ENCODE results near the gene MBD5.

The MBD5 gene

DNA sequence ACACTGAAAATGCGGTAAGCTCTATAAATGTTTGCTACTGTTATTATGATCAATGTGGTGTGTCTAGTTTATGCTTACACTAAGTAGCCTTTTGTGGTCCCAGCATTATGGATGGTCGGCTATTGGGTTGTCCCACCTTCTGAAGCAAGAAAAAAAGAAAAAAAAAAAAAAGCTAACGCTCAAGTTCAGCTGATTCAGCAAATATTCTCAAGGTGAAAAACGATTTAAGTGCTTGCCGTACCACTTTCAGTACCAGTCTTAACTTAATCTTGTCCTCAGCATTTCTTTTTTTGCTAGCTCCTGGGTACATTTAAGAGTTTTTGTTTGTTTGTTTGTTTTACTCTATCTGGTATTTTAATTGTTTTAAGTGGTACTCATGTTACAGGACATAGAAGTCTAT is 87.5 kb downstream of the MBD5 start:
- no peak for DNase-seq (ENCODE audit: low read depth in 1 of 2, low spot score in 1 of 2)

DNA sequence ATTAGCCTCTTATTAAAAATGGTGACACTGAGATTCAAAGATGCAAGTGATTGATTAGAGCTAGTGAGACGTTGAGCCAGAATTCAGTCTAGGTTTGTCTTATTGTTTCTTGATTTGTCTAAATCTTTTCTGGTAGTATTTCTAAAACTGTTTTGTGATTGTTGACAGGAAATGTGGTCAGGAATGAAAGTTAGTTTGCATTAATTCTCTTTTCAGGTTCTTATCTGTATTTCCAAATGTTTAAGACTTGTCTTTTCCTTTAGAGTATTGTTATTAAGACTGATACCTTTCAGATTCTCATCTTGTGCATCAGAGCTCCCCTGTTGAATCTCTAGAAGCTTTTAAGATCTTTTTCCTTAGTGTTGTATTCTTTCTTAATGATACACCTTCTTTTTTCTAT is 89.3 kb downstream of the MBD5 start:
- no peak for DNase-seq (ENCODE audit: low read depth in 1 of 2, low spot score in 1 of 2)

DNA sequence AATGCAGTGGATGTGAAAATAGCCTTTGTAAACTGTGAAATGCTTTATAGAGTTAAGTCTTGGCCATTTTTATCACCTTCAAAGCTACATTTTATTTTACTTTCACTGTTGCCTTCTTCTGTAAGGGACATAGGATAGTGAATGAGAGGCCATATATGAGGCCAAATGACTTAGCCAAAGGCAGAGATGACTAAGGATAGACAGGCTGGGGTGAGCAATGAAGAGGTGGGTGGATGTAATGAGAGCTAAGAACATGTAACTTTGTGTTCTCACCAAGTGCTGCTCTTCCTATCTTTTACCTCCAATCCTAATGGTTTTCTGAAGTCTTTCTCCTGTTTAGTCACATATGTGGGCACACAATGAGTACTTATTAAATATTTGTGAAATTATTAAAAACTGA is 101.9 kb downstream of the MBD5 start:
- no peak for DNase-seq (ENCODE audit: low read depth in 1 of 2, low spot score in 1 of 2)

DNA sequence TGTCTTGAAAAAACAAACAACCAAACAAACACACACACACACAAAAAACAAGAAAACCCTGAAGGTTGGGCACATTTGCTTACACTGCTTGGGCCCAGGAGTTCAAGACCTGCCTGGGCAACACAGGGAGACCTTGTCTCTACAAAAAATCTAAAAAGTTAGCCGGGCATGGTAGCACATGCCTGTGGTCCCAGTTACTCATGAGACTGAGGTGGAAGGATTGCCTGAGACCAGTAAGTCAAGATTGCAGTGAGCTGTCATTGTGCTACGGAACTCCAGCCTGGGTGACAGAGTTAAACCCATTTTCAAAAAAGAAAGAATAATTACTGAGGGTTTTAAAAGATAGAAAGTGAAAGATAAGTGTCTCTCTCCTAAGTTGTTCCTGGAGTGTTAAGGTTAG is 103.4 kb downstream of the MBD5 start:
- no peak for DNase-seq (ENCODE audit: low read depth in 1 of 2, low spot score in 1 of 2)

DNA sequence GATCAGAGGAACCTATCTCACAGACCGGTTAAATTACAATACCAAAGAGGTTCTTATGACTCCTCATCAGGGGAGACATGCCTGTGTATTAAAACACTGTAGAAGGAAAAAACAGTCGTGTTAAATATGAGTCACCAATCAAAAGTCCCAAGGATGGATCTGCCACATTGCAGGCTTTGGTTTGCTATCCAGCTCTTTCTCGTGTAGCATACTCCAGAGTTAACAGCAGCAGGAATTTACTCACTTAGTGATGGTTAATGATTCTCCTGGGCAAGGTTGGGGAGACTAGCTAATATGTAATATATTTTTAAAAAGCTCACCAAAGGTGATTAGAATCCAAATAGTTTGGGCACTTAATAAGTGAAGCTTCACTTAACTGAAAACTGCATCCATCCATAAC is 109.7 kb downstream of the MBD5 start:
- no peak for DNase-seq (ENCODE audit: low read depth in 1 of 2, low spot score in 1 of 2)

DNA sequence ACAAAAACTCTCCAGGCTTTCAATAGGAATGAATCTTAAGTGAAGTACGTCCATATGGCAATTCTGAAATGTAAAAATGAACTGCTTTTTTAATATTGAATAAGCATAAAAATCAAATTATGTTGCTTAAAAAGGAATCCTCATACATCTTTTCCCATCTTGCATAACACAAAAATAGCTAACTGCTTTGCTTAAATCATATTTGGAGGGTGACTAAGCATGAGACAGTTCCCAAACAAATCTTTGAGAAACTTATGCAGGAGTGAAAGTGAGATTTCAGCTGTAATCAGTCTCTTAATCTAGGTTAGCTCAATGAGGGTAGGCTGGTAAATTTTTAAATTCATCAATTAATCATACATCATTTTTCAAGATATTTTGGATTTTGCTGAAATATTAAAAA is 111.5 kb downstream of the MBD5 start:
- no peak for DNase-seq (ENCODE audit: low read depth in 1 of 2, low spot score in 1 of 2)

DNA sequence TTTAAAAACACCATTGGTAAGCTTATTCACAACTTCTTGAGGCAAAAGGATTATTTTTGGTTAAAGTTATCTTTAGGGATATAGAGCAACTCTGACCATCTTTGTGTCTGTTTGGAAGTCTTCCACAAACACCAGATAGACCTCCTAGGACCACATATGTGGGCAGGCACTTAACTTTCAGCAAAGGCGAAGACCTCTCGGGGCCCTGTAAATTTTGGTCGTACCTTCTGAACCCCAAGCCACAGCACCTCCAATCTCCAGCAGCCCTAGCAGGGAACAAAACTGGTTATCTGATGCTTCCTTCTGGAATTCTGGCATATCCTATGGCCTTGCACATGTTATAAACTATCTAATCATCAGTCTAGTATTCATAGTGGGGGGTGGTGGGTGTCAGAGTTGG is 114.8 kb downstream of the MBD5 start:
- no peak for DNase-seq (ENCODE audit: low read depth in 1 of 2, low spot score in 1 of 2)

DNA sequence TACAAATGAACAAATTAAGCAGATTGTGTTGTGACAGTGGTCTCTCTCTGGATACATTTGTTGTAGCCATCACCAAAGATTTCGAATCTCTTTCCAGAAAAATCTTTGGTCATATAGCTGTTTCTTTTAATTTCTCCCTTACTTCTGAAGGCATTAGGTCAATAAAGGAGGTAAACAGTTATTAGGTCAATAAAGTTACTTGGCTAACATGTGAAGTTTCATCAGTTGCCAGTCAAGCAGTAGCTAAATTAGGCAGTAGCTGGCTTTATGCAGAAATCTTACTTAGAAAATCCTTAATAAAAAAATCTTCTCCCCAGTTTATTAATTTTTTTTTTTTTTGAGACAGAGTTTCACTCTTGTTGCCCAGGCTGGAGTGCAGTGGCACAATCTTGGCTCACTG is 115.5 kb downstream of the MBD5 start:
- DNase-seq (ENCODE audit: low read depth in 1 of 2, low spot score in 1 of 2) = no peak

DNA sequence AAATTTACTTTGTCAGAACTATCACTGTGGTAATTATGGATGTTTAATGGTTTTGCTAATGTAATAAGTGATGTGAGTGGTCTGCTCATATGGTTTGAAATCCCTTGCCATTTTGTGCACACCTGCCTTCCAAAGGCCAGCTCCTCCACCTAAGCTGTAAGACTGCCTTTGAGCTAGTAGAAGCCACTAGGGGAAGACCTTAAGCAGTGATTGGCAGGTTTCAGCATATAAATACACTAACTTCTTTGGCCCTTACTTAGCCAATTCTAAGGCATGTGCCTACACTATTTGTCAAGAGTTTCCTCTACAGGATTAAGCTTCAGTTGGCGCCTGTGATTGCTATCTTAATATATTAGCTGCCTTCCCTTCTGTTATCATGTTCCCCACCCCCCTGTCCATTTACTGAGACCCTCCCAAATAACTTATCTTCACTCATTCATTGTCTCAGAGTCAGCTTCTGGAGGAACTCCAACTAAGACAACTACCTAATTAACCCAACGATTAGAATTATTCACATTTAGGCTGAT is 141.1 kb downstream of the MBD5 start:
- no peak for DNase-seq (ENCODE audit: low read depth in 1 of 2, low spot score in 1 of 2)

DNA sequence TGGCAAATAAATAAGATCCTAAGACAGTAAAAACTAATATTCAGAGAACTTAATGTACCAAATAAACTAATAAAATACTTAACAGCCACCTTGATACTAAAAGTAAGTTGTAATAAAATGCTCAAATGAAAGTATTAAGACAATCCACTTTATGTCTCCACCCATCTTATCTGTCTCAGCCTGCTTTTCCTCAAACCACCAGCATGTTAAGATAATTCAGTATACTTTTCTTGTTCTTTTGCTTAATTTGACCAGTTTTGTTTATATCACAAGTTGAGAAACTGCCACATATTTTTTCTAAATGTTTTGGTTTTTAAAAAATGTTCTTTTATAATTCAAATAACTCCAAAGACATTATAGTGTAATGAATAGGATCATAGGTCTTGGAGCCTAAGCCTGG is 142.0 kb downstream of the MBD5 start:
- DNase-seq (ENCODE audit: low read depth in 1 of 2, low spot score in 1 of 2) = no peak

DNA sequence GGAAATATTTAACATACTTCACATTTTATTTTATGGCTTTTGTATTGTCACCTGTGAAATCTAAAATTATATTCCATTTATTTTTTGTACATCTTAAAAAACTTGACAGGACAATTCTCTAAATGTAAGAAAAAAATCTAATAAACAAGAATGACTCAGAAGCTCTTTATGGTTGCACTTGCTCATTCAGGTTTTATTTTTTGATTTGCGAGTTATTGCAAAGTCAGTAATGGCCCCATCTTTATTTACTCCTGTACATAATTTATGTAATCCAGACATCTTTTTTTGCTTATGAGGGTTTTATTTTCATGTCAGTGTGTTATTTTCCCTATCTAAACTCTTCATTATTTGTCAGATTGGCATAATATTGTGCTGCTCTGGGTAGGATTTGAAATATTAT is 145.1 kb downstream of the MBD5 start:
- no peak for DNase-seq (ENCODE audit: low read depth in 1 of 2, low spot score in 1 of 2)

DNA sequence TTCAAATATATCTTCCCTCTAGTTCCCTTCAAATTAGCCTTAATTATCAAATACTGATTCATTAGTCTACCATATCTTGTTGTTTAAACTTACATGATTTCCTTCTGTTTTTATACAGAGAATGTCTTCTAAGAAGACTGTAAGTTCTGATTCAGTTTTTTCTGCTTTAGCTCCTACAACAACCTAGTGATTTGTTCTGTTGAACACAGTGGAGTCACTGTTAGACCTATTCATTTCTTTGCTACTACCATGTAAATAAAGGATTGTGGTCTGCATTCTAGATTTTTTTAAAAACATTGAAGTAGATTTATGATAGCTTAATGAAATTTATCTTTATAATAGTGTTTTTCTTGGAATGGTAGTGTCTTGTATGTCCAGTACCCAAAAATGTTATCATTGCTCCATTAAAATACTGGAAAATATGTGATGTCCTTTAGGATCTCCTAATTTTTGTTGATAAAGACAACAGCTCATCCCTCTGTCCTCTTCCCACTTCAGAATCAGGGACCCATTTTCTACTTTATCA is 146.4 kb downstream of the MBD5 start:
- DNase-seq (ENCODE audit: low read depth in 1 of 2, low spot score in 1 of 2) = no peak

DNA sequence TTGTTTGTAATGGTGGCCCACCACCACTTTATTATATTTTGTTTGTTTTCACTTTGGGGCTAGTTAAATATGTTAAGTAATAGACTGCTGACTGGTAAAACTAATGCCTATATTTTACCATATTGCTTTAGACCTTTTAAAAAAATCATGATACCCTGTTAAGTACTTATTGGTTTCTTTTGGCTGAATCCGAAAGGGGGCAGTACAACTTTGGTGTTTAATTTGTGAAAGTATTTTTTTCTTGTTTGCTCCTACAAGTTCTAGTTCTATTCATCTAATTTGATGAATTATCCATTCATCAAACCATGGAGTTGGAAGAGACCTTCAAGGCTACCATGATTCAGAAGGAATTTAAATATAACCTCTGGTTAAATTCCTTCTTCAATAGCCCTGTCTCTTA is 147.0 kb downstream of the MBD5 start:
- DNase-seq (ENCODE audit: low read depth in 1 of 2, low spot score in 1 of 2) = no peak

DNA sequence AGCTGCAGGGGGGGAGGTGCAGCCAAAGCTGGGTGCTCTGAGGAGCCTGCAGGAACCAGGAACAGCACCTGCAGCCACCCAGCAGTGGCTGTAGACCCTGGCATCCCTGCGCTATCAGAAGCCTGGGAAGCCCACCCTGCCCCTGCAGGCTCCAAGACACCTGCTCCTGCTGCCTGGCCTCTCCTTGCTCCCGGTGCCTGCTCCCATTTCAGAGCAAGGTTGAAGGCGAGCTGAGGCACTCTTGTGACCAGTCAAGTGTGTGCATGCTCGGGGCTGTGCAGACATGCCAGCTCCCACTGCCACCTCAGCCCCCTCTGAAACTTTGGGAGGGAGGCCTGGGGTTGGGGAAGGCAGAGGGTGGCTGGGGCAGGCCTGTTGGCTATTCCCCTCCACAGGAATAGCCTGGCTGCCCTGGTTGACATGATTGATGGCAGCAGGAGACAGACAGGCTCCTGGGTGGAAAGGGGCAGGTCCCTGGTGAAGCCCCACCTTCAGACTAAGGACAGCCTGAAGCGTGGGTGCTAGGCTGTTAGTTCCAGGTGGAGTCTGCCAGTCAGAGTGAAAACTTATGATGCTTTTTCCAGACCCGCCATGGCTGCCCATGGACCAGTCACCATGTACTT is 151.4 kb downstream of the MBD5 start:
- DNase-seq (ENCODE audit: low read depth in 1 of 2, low spot score in 1 of 2) = no peak

DNA sequence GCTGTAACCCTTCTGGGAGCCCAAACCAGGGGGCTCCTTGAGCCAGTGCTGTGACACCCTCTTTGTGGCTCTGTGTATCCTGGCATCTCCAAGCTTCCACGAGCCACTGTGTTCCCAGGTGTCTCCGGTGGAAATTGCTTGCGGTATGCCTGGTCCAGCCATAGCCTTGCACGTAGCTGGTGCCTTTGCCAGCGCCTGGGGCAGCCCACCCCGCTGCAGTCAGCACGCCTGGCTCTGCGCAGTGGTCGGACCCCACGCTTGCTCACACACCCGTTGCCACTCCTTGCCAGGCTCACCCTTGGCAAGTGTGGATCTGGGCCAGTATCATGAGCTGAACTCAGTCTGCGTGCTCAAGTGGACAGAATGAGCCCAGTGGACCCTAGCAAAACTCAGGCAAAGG is 152.3 kb downstream of the MBD5 start:
- DNase-seq (ENCODE audit: low read depth in 1 of 2, low spot score in 1 of 2) = no peak

DNA sequence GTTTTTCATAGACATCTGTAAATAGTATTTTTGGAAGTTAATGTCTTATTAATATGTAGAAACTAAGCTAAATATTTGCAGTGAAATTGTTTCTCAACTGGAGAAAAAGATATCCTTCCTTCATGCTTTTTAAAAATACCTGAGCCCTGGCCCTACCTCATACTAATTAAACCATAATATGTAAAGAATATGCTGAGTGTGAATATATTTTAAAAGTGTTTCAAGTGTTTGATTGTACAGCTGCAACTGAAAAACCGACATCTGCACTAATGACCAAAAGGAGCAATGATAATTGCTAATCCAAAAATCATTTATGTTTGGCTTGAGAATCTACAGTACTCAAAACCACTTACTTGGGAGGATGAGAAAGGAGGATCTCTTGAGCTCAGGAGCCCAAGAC is 156.7 kb downstream of the MBD5 start:
- no peak for DNase-seq (ENCODE audit: low read depth in 1 of 2, low spot score in 1 of 2)

DNA sequence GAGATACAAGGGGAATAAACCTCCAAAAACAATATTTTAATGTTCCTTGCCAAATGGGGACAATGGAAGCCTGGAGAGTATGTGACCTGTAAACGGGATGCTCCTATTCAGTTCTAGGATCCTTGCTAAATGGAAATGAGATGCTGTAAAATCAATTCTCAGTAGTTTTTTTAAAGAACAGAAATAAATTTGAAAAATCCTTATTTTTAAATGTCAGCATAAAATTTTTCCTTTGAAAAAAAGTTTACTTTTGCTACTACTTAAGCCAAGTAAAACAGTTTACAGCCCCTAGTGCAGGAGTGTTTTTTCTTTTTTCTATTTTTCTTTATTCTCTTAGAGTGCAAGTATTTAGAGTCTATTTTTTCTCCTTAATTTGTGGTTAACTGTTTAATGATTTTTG is 158.8 kb downstream of the MBD5 start:
- DNase-seq (ENCODE audit: low read depth in 1 of 2, low spot score in 1 of 2) = no peak

DNA sequence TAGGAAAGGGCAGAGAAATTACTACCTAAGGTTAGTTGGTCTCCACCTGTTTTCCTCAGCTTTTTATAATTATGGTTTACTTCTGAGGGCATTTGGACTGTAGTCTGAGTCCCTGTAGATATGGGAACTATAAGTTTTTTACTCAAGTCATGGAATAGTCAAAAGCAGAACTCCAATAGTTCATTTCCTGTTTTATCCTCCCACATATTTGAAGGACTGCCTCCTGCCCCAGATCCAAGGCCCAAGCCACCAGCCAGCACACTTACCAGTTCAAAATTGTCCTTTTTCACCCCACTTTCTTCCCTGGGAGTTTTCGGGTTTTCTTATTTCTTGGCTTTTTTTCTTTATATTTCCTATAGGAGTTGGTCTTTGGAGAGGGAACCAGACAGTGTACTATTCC is 164.1 kb downstream of the MBD5 start:
- no peak for DNase-seq (ENCODE audit: low read depth in 1 of 2, low spot score in 1 of 2)

DNA sequence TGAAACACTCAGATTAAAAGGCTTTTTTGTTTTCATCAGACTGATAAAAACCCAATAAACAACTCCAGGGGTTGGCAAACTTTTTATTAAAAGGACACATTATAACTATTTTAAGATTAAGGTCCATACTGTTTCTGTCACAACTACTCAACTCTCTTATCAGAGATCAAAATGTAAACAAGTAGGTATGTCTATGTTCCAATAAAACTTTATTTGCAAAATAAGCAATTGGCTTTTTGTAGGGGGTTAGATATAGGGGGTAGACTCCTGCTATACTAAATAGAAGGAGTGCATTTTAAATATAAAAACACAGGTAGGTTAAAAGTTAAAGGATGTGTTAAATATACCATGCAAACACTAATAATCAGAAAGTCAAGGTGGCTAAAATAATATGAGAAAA is 174.0 kb downstream of the MBD5 start:
- no peak for DNase-seq (ENCODE audit: low read depth in 1 of 2, low spot score in 1 of 2)

DNA sequence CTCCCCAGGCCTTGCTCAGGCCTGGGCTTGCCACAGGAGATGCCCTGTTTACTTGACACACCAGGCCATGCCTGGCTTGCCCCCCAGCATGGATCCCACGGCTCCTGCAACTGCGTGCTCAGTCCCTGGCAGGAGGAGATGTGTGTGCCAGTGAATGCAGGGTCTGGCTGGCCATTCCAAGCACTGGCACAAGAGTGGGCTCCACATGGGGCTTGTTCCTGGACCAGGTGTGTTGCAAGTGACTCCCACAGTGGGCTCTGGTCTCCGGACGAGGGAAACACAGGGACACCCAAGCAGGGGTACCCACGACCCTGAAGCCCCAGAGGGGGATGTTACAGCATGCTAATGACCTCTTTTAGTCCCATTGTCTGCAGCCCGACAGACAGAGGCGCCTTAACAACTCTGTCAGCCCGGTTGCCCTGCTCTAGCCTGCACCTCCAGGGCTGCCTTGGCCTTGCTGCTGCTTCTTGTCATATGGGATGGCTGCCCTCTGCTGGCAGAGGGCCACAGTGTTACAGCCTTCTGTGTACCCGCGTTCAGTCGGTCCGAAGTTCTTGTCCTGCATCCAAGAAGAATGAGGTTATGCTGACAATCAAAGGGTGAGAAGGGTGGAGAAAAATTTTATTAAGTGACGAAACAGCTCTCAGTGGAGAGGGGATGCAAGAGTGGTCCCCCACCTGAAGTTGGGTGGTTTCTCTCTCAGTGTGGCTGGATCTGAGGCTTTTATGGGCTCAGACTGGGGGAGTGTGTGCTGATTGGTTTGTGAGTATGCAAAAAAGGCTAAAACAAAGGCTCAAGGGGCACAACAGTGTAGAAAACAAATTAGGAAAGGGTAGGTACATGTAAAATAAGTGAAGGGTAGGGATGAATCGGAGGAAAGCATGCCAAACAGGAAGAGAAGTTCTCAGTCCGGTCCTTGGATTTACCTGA is 180.4 kb downstream of the MBD5 start:
- no peak for DNase-seq (ENCODE audit: low read depth in 1 of 2, low spot score in 1 of 2)

DNA sequence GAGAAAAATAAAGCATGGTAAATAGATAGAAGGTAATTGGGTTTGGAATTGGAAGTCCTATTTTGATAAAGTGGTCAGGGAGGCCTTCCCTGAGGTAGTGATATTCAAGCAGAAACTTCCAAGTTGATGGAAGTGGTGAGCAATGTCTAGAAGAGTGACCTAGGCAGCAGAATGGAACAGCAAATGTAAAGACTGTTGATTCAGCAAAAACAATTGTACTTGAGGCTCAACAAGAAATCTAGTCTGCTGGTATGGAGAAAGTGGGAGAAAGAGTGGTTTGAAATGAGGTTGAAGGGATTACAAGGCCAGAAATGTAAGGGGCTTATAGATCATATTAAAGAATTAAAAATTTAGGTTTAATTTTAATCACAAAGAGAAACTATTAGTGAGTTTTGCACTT is 181.3 kb downstream of the MBD5 start:
- DNase-seq (ENCODE audit: low read depth in 1 of 2, low spot score in 1 of 2) = no peak

DNA sequence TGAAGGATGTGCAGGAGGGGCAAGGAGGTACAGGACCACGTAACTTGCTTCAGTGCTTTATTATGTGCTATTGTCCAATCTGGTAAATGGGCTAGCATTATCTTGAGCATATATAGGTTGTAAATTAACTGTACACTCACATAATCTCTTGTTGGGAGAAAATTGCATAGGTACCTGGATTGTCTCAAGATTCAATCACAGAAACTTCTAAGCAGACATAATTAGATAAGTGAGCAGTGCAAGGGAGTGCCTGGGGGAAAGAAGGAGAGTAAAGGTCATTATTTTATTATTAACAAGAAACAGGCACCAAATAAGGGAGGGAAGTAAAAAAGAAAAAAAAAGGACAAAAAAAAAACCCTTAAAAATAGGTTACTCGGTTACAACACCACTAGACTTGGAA is 186.2 kb downstream of the MBD5 start:
- DNase-seq (ENCODE audit: low read depth in 1 of 2, low spot score in 1 of 2) = no peak
